Frontal cortex (tissue), 4 donors: ENCODE data around the gene MGAT5B. TPM values are rescaled to one million over a fixed set of nuclear protein-coding genes. Genes with fewer than 3 reads are reported as not detected.

Experiments used
- DNase-seq, 2 donors: peaks; one replicate each; pipeline ENCODE4 v3.0.0; 2012; ENCODE audit warnings: low spot score in 2 of 2
- FAIRE-seq: peaks from 2 replicates; lab custom pipeline; 2012; peaks lifted over from hg19 to GRCh38; lab: Jason Lieb, UNC
- total RNA-seq: library from RNA; depleted of rRNA; stranded (reverse); fragments of >200 nt; gene quantifications from one replicate; pipeline ENCODE4 v1.2.3, GENCODE V29; 2014
- donor health status: control.
- donor health status: control.
- donor health status: control.

MGAT5B gene
- total RNA-seq, 1 donor from 2014 or later: 16.3 TPM

DNA sequence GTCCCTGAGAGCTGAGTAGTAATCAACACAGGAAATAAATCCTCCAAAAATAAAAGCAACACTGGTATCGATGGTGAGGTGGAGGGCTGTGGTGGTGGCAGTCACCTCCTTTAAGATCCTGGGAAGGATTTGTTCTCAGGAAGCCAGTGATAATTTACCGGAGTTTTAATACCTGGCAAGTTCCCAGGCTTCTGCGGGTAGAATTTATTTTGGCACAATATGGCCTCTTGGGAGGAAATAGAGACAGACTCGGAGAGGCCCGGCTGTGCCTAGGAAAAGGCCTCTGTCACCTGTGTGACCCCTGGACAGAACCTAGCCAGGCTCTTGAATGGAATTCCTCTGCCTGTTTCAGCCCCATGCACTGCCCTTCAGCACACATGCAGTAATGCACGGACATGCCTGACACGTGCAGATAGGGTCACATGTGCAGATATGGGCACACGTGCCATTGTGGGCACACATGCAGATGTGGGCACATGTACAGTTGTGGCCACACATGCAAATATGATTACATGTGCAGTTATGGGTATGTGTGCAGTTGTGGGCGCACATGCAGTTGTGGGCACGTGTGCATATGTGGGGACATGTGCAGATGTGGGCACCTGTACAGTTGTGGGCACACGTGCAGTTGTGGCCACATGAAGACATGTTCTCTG is 33.5 kb downstream of the MGAT5B start:
- no peak for FAIRE-seq
- DNase-seq: no peak

DNA sequence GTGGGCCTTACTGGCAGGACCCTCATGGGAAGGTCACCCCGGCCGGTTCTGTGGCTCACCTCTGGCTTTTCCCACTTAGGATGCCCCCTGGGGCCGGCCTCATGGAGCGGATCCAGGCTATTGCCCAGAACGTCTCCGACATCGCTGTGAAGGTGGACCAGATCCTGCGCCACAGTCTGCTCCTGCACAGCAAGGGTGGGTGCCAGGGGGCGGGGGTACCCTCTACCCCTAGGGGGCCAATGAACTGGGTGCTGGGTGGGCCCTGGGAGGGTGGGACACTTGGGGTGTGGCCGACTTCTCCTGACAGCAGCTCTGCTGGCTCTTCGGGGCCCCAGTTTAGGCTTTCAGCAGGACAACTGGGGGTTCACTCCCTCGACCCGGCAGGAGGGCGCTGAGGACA is 34.3 kb downstream of the MGAT5B start:
- FAIRE-seq (no peak), DNase-seq (no peak)

DNA sequence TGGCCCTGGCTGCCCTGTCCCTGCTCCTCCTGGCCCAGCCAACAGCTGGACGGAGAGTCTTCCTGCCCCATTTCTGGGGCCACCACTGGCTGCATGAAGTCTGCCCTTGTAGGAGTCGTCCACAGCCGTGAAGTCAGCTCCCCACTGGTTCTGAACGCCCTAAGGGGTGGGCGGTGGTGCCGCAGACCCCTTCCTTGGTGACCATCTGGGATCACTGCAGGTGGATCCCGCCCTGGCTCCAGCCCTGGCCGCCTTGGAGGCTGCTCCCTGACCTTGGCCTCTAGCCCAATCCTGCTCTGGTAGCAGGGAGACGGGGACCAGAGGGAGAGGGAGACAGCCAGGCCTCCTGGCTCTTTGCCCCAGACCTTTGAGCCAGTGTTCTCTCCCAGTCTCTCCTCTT is 35.4 kb downstream of the MGAT5B start:
- DNase-seq (no peak), FAIRE-seq (no peak)

DNA sequence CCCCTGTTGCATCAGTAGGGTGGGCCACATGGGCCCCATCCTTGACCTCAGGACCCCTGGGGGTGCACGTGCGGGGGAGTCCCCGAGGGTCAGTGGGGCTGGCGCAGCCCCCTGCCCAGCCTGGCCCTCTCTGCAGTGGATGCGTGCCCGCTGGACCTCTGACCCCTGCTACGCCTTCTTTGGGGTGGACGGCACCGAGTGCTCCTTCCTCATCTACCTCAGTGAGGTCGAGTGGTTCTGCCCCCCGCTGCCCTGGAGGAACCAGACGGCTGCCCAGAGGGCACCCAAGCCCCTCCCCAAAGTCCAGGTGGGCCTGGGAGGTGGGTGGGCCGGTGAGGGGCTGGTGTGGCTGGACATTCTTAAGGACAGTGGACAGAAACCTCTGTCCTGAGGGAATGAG is 35.9 kb downstream of the MGAT5B start:
- FAIRE-seq (no peak), DNase-seq (no peak)

DNA sequence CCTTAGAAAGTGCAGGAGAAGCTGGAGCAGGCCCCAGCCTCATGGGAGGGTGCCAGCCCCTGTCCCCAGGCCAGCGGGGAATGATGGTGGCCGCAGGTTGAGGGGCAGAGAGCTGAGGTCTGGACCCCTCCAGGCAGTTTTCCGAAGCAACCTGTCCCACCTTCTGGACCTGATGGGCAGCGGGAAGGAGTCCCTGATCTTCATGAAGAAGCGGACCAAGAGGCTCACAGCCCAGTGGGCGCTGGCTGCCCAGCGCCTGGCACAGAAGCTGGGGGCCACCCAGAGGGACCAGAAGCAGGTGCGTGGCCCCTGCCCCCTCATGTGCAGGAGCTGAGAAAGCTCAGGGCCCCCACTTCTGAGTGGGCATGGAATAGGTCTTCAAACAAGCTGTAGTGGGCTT is 36.8 kb downstream of the MGAT5B start:
- DNase-seq: no peak
- no peak for FAIRE-seq

DNA sequence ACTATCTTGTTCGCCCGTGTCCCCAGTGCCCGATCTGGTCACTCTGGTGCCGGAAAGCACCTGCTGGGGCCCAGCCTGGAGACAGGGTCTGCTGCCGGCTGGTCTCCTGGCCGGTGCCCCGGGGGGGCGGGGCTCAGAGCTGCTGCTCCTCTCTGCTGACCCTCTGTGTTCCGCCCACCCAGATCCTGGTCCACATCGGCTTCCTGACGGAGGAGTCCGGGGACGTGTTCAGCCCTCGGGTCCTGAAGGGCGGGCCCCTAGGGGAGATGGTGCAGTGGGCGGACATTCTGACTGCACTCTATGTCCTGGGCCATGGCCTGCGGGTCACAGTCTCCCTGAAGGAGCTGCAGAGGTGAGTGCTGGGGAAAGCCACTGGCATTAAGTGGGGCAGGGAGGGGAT is 37.6 kb downstream of the MGAT5B start:
- no peak for DNase-seq
- FAIRE-seq: no peak

DNA sequence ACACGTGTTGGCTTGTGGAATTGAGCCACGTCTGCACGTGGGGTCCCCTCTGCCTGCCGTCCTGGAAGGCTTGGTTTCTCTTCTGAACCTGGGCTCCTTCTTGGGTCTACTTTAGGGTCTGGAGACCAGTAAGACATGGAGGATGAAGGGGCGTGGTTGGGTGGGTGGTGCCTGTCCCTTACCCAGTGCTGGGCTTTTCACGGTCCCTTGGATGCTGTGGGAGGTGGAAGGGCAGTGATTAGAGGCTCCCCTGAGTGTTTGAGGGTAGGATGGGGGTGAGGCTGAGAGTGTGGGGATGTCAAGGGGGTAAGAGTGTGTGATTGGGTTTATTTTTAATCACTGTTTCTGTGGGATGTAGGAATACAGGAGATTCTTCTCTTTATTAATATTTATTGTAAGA is 38.3 kb downstream of the MGAT5B start:
- DNase-seq (no peak), FAIRE-seq (no peak)

DNA sequence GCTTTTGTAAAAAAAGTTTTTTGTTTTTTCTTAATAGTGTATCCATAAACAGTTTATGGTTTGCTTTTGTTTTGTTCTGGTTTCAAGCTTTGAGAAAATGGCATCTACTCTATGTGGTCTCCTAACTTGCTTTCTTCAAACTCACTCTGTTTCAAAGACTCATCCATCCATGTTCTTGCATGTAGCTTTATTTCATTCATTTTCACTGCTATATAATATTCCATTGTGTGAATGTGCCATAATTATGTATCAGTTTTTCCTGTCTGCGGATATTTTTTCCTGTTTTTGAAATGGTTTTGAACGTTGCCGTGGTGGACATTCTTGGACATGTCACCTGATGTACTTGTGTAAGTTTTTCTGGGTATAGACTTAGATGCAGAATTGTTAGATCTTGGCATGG is 39.1 kb downstream of the MGAT5B start:
- FAIRE-seq: no peak
- DNase-seq: no peak

DNA sequence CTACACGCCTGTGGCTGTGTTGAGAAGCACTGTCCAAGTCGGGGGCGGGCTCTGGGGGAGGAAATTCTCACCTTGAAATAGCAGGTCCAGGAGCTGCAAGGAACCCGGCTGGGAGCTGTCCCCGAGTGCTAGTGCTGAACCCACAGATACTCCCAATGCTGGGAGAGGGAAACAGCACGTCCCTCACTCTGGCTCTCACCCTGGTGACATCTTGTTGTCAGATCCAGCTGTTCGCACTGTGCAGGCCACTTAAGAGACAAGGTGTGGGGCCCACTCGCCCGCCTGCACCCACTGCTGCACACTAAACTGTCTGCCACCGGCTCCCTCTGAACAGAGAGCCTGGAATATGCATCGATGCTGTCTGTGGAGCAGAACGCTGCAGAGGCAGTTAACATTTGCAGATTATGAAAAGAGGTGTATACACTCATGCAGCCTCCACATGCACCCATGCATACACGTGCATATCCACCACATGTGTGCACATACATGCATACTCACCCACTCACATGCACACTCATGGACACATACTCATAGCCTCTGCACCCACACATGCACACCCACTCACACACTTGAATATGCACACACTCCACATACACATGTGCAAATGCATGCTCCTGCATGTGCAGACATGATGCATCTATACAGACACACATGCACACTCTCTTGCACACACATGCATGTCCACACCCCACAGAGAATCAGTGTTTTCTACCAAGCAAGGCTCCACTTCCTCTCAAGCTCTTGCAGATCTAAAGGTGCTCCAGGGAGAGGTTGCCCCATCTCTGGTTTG is 42.0 kb downstream of the MGAT5B start:
- FAIRE-seq: no peak
- peak in 1 of 2 donors; percentile 54 for DNase-seq

DNA sequence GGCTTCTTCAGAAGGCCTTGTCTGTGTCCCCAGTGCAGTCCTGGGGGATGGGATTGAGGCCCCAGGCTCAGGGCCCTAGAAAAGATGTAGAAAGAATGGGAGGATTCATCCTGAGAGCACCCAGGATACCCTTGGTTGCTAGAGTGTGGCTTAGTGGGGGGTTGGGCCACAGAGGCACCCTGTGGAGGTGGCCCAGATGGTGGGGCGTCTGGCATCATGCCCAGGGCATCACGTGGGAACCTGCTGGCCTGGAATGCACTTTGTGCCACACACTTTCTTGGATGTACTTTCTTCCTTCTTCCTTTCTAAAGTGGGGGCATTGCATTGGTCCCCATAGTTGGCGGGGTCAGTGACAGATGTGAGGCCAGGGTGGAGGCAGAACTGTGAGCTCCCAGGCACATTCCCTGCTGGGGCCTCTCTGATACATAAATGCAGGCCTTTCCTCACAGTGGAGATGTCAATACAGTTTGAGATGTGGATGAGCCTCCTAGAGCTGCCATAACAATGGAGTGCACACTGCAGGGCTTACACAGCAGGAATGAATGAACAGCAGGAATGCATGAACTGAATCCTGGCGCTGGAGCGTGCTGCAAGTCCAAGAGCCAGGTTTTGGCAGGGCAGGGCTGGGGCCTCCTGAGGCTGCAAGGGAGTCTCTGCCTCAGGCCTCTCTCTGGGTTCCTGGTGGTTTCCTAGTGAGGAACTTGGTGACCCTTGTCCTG is 43.3 kb downstream of the MGAT5B start:
- DNase-seq (no peak), FAIRE-seq (no peak)

DNA sequence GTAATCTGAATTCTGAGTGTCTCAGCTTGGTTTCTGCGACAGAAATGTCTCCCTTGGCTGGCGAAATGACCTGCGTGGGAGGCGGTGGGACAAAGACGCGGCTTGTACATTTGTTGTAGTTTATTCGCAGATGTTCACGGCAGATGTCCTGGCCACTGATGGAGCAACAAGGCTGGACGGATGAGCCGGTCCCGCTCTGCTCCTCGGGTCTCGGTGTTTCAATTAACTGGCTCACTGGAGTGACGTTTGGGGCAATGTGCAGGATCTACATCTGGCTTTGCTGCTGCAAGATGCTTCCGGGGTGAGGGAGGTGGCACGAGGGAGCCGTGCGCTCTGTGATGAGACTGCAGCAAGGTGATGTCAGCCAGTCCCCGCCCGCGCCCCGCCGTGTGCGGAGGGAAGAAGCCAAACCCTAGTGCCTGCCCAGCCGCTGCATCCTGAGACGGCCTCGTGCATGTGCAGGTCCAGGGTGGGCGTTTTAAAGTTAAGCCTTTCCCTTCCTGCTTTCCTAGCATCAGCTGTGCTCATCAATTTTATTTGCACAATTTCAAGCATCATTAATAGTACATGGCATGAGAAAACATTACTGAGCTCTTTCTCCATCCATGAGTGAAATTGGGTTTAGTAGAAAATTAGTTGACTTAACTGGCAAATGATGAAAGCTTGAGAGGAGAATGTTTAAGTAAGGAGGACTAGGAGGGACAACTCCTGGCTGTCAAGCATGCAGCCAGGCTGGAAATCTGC is 44.4 kb downstream of the MGAT5B start:
- DNase-seq (no peak), FAIRE-seq (no peak)

DNA sequence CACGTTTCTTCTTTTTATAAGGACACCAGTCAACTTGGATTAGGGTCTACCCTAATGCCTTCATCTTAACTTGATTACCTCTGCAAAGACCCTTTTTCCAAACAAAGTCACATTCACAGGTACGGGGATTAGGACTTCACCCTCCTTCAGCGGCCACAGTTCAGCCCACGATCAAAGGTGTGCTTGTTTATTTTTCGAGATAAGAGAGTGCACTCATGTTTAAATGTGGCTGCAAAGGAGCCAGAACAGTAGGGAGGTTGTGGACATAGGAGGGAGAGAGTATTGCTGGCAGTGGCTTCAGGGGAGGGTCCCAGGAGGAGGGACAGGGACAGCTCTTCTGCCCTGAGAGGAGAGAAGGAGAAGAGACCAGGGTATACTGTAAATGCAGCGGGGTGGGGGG is 46.7 kb downstream of the MGAT5B start:
- no peak for FAIRE-seq
- DNase-seq: no peak

DNA sequence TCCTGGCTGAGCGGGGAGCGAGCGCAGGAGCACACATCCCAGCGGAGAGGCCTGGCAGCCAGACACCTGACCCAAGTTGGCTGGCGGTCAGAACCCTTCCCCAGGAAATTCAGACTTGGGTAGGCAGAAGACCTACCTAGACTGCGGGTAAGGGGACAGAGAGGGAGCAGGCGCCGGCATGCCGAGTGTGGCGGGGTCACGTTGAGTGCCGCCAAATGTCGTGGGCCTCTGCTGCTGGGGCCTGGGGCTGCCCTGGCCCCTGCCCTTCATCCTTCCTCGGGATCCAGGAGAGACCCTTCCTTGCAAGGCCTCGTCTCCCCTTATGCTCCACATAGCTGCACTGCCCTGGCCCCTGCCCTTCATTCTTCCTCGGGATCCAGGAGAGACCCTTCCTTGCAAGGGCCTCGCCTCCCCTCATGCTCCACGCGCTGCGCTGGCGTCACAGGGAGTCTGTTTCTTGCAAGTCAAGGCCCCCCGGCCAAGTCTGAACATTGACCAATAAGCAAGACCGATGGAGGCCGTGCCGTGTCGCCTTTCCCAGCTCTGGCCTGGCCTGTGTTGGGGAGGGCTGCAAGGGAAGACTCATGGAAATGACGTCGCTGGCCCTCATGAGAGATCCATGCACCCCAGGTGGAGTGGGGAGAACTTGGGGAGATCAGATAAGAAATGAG is 47.8 kb downstream of the MGAT5B start:
- DNase-seq (no peak), FAIRE-seq (no peak)

DNA sequence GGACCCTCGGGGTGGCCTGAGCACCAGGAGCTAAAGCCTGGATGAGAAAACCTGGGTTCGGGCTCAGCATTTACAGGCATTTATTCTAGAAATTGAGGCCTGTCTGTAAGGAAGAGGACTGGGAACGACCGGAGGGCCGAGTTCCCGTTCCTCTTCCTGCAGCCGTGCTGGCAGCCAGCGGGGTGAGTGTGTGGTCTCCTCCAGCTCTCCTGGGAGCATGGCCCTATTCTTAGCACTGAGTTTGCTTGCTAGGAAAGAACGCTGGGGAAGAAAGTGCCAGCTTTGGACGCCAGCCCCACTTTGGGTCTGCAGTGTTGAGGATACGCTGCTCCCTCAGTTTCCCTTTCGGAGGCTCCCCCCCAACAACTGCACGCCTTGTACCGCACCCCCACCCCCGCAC is 49.6 kb downstream of the MGAT5B start:
- no peak for FAIRE-seq
- DNase-seq: no peak

DNA sequence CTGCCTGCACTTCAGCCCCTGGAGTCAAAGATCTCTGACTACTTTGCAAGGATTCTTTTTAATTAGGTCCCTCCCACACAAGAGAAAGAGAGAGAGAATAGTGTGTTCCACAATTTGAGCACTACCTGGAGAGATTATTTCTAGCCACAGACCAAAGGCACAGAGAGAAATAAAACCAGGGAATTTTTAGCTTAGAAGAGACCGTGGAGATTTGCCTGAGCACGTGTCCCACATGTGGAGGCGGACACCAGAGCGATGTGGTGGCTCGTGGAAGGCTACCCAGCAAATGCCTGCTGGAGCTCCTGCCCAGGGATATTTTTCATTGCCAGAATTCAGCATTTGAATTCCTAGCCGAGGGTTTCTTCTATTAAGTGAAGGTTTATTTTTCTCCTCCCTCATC is 50.6 kb downstream of the MGAT5B start:
- no peak for FAIRE-seq
- no peak for DNase-seq

DNA sequence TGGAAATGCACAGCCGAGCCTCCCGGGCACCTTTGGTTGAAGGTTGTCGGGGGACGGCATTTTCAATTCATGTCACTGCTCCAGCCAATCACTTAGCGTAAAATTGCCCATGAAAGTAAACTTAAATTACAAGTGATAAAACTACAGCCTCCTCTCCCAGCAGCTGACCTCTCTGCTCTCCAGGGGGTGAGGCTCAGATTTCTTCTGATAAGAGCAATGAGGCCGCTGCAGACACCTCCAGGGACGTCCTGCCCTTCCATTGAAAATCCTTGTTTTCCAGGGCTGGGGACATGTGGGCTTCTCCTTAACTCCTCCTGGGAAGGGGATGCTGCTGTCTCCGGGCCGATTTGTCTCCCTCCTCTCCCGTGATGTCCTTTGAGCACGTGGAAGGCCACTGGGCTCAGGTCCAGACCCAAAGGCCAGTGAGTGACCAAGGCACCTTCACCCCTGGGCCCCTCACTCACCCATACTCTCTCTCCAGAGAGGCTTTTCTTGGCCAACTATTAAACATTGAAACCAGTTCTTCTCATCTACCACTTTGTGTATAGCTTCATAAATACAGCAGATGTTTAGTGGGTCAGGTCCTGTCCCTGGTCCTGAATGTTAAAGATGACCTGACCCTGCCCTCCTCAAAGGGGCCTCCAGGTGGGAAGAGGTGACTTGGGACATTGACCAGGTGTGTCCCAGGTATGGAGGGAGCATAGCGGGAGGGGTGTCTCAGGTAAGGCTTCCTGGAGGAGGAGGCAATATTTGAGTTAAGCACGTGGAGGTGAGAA is 52.3 kb downstream of the MGAT5B start:
- DNase-seq (no peak), FAIRE-seq (no peak)

DNA sequence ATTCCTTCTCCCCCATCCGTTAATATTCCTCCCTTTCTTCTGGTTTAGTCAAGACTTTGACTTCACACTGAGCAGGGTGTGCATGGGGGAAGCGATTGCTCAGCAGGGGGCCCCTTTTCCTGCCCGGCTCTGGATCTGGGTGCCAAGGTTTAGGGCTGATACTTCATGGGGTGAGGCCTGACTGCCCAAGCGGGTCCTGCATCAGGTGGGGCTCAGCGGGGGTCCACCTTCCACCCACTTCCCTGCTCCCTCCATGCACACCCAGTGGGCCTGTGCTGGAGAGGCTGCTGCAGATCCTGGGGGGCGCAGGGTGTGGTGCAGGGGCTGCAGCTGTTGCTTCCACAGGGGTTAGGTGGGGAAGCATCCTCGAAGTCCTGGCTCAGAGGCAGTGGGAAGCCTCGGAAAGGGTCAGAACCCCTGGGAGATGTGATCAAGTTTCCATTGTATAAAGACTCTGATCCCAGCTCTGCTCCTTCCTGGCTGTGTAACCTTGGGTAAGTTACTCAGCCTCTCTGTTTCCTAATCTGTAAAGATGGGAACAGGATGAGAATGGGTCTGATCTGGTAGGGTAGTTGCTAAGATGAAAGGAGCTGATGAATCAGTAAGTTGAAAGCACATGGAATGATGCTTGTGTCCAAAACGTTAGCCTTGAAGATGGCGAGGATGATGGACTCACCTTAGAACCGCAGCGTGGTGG is 53.3 kb downstream of the MGAT5B start:
- DNase-seq: no peak
- FAIRE-seq: no peak

DNA sequence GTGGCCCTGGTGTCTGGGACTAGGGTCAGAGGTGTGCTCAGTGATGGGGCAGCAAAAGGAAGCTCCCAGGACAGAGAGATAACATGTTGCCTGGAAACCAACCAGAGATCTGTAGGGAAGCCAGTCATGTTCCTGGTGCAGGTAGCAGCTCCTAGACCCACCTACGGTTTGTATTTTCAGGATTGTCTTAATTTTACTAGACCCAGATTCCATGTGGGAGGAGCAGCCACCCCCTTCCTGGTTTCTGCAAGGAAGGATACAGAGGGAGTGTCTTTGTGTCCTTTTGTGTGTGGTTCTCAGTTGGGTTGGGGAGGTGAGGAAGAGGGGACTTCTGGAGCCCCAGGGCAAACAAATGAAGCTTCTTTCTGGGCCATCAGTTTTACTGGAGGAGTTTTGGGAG is 53.9 kb downstream of the MGAT5B start:
- FAIRE-seq (no peak), DNase-seq (no peak)

DNA sequence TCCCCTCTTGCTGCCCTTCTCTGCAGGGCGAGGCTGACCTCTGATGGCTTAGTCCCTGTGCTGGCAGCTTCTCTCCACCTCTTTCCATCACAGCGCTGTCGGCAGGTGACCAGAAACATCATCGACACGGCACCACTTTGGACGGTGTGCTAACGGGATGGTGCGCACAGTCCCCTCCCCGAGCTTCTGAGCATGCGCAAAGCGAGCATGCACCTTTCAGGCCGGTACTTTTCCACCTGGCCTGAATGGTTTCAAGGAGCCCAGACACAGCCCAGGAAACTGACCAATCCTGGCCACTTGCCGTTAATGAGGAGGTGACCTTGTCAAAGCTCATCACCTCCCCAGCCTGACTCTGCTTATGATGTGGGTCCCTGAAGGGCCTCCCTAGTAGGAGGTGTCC is 54.8 kb downstream of the MGAT5B start:
- FAIRE-seq (no peak), DNase-seq (no peak)
